Iris pigment epithelial cell (primary cell): ENCODE measurements around the gene SIGLEC8.
"Not testable (repeated sequence)": the region's sequence is repeated elsewhere in the genome, so short reads cannot be mapped to it uniquely, and the experiment has no call there.

Source experiments
- DNase-seq: peaks from one replicate; pipeline ENCODE4 v3.0.0-alpha.2; 2011; ENCODE audit warnings: low read depth

Gene SIGLEC8

DNA sequence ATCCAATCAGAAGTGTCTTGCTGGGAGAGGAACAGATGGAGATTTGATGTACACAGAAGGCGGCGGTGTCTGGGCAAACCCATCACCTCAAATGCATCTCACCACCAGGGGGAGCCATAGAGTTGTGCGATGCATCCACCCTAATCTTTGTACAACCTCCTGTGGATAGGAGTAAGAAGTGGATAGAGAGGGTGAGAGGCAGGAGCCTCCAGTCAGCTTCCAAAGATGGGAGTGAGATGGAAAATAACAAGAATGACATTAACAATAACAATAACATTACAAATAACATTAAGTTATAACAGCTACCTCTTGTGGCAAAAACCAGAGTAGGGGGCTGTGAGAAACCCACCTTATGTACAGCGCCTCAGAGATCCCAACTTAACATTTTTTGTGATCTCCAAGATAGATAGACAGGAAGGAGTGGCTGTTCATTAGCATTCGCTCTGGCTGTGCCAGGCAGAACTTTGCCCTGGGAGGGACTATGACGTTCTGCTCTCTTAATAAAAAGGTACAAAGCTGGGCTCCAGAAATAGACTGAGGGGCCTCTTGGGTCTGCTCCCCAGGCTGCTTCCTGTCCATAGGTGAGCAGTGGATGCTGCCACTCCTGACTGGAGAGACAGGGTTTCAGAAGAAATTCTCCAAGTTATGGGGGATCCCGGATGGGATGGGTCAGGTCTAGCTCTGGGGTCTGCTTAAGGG is 14.9 kb upstream of the SIGLEC8 start:
- peak; percentile 57 for DNase-seq

DNA sequence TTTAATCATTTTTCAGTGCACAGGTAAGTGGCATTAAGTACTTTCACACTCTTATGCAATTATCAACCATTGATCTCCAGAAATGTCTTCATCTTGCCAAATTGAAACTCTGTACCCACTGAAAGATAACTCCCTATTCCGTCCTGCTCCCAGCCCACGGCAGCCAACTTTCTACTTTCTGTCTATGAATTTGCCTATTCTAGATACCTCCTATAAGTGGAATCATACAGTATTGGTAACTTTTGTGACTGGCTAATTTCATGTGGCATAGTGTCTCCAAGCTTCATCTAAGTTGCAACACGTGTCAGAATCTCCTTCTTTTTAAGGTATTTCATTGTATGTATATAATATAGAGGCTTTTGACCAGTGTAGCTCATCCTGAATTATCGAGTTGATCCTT is 14.4 kb upstream of the SIGLEC8 start:
- DNase-seq = no peak

- DNase-seq = no peak
Observed at GRCh38 chr19:51471527-51471926, 13.3 kb upstream of the SIGLEC8 start.

GRCh38 chr19:51470966-51471365 is 12.7 kb upstream of the SIGLEC8 start:
- DNase-seq = no peak

GRCh38 chr19:51469629-51470028 is 11.4 kb upstream of the SIGLEC8 start:
- no peak for DNase-seq

- no peak for DNase-seq
Observed at GRCh38 chr19:51469162-51469561, 10.9 kb upstream of the SIGLEC8 start.

GRCh38 chr19:51468545-51468920 is 10.3 kb upstream of the SIGLEC8 start:
- DNase-seq = no peak

DNA sequence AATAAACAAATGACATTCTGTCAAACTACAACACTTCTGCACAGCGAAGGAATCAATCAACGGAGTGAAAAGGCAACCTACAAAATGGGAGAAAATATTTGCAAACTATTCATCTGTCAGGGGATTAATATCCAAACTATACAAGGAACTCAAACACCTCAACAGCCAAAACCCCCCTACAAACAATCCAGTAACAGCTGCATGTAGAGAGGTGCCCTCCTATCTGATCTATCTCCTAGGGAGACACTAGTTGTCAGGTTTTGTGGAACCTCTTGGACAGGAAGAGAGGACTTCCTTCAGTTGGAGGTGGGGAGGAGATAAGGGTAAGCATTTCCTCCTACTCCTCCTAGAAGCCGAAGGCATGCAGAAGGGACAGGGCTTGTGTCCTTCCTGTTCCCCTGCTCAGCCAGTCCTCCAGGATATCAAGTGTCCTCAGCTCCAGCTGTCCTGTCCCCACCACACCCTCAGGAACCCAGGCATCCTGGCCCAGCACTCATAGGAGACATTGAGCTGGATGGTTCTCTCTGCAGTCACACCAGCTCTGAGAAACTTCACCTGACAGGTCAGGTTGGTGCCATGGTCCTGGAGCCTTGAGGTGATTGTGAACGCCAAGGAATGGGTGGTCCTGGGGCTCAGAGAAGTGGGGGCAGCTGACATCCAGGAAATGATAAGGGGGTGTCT is 9.8 kb upstream of the SIGLEC8 start:
- no peak for DNase-seq

DNA sequence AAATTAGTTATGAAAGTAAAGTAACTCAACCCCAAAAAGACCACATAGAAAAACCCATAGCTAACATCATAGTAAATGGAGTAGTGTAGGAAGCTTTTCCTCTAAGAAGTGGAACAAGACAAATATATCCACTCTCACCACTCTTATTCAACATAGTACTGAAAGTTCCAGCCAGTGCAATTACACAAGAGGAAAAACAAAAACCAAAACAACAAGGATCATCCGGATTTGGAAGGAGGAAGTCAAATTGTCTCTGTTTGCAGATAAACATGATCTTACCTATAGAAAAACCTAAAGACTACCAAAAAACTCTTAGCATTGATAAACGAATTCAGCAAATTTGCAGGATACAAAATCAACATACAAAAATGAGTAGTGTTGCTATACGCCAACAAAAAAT is 8.5 kb upstream of the SIGLEC8 start:
- no peak for DNase-seq

GRCh38 chr19:51463976-51464581 is 5.8 kb upstream of the SIGLEC8 start:
- DNase-seq = not testable (repeated sequence)

- no peak for DNase-seq
Observed at GRCh38 chr19:51462681-51463080, 4.4 kb upstream of the SIGLEC8 start.

GRCh38 chr19:51462276-51462675 is 4.0 kb upstream of the SIGLEC8 start:
- DNase-seq = no peak

- no peak for DNase-seq
Observed at GRCh38 chr19:51461723-51462161, 3.5 kb upstream of the SIGLEC8 start.

- DNase-seq = peak; percentile 12
Observed at GRCh38 chr19:51460164-51460992, 2.1 kb upstream of the SIGLEC8 start.

- no peak for DNase-seq
Observed at GRCh38 chr19:51458899-51459505, 748 bp upstream of the SIGLEC8 start.

- no peak for DNase-seq
Observed at GRCh38 chr19:51457351-51458013, 772 bp downstream of the SIGLEC8 start.

- no peak for DNase-seq
Observed at GRCh38 chr19:51456541-51457290, 1.5 kb downstream of the SIGLEC8 start.

DNA sequence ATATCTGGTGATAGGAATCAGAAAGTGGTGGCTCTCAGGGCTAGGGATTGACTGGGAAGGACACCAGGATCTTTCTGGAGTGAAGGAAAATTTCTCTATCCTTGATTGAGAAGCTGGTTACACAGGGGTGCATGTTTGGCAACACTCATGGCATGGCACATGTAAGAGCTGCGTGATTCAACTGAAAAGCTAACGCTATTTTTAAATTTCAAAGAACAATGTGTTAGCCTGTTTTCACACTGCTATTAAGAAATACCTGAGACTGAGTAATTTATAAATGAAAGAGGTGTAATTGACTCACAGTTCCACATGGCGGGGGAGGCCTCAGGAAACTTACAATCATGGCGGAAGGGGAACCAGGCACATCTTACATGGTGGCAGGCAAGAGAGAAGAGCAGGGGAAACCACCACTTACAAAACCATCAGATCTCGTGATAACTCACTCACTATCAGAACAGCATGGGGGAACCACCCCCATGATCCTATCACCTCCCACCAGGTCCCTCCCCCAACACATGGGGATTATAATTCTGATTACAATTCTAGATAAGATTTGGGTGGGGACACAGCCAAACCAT is 7.4 kb downstream of the SIGLEC8 start:
- DNase-seq = no peak

GRCh38 chr19:51448411-51449016 is 9.7 kb downstream of the SIGLEC8 start:
- no peak for DNase-seq

- DNase-seq = no peak
Observed at GRCh38 chr19:51448011-51448410, 10.2 kb downstream of the SIGLEC8 start.
